HEK293T (cell line): ENCODE data around the gene ADCY1.

Experiments used
- BHLHE40 ChIP-seq: fragments of 450-650 bp; IDR thresholded peaks from 2 replicates; pipeline ENCODE4 v1.6.1; 2016; ENCODE audit warnings: mild to moderate bottlenecking, moderate library complexity, borderline replicate concordance
- ELF4 ChIP-seq: fragments of 450-650 bp; IDR thresholded peaks from 2 replicates; pipeline ENCODE4 v1.6.1; 2017; ENCODE audit warnings: antibody characterized with exemption
- FOXA1 ChIP-seq: fragments of 450-650 bp; IDR thresholded peaks from 2 replicates; pipeline ENCODE4 v1.6.1; 2016; ENCODE audit warnings: mild to moderate bottlenecking
- FOXK2 ChIP-seq: fragments of 450-650 bp; IDR thresholded peaks from 2 replicates; pipeline ENCODE4 v1.6.1; 2016; ENCODE audit warnings: mild to moderate bottlenecking
- FOXM1 ChIP-seq: fragments of 450-650 bp; IDR thresholded peaks from 2 replicates; pipeline ENCODE4 v1.6.1; 2017; ENCODE audit warnings: mild to moderate bottlenecking, borderline replicate concordance
- SP1 ChIP-seq: fragments of 450-650 bp; IDR thresholded peaks from 2 replicates; pipeline ENCODE4 v1.6.1; 2017
- SUZ12 ChIP-seq: fragments of 450-650 bp; IDR thresholded peaks from 2 replicates; pipeline ENCODE4 v1.6.1; 2016; ENCODE audit warnings: mild to moderate bottlenecking

DNA sequence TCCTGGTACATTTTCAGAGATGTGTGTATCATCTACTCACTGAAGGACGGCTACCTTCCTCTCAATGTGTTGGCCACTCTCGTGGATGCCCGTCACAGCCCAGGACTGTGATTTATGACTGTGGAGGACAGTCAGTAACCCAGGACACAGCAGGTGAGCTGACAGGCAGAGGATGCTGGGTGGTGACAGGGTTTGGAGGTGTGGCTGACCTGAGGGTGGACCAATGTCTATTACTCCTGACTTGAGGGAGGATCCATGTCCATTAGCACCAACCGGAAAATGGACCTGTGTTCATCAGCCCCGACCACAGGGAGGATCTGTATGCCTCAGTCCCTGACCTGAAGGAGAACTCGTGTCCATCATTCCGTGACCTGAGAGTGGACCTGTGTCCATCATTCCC is 96.1 kb downstream of the ADCY1 start:
- TF ChIP-seq SUZ12 (no peak), FOXM1 (no peak), SP1 (no peak), BHLHE40 (no peak), ELF4 (no peak), FOXK2 (no peak), FOXA1 (no peak)
